Thoracic aorta (tissue), 2 donors: Measurements from ENCODE around the gene TMPRSS11D. TPM values are rescaled to one million over a fixed set of nuclear protein-coding genes. Genes with fewer than 3 reads are reported as not detected.

Experiments
- ATAC-seq: fragments of 150-250 bp; one replicate; pipeline ENCODE4 v1.8.0; 2017; ENCODE audit warnings: low read depth; ENCODE audit not compliant: insufficient number of reproducible peaks, low FRiP score
- DNase-seq: peaks from one replicate; pipeline ENCODE4 v3.0.0-alpha.2; 2020; ENCODE audit warnings: low spot score
- H3K27ac ChIP-seq, 2 donors: fragments of 200-600 bp; sonication (generic); 1 replicate in 1 of 2; 2 replicates in 1 of 2; pipeline ENCODE4 v1.5.1; 2016; ENCODE audit warnings: mild to moderate bottlenecking in 2 of 2, moderate library complexity in 2 of 2
- H3K27me3 ChIP-seq: fragments of 200-600 bp; sonication (generic); replicated peaks from 2 replicates; pipeline ENCODE4 v1.6.0; 2016; ENCODE audit warnings: mild to moderate bottlenecking; ENCODE audit not compliant: insufficient read depth
- H3K36me3 ChIP-seq: fragments of 200-600 bp; sonication (generic); one replicate; pipeline ENCODE4 v1.5.1; 2016
- H3K4me1 ChIP-seq, 2 donors: fragments of 200-600 bp; sonication (generic); 1 replicate in 1 of 2; 2 replicates in 1 of 2; pipeline versions ENCODE4 v1.5.1 to v1.6.0; 2016; ENCODE audit warnings: low read depth in 2 of 2, mild to moderate bottlenecking in 1 of 2; ENCODE audit not compliant: control insufficient read depth in 1 of 2
- H3K4me3 ChIP-seq: fragments of 200-600 bp; sonication (generic); 2 replicates; pipeline ENCODE4 v1.5.1; 2016; ENCODE audit warnings: mild to moderate bottlenecking
- H3K9me3 ChIP-seq: fragments of 200-600 bp; sonication (generic); 2 replicates; pipeline ENCODE4 v1.5.1; 2016
- total RNA-seq, 2 donors: library from RNA; depleted of rRNA; stranded (reverse); fragments of >200 nt; gene quantifications; one replicate each; pipeline versions ENCODE4 v1.1.0 to v1.2.3, GENCODE V29; 2016
- TF ChIP-seq, protein P1 (sequence below): fragments of 200-600 bp; sonication (generic); IDR thresholded peaks from one replicate; pipeline ENCODE4 v1.5.1; 2019; ENCODE audit warnings: antibody characterized with exemption

TMPRSS11D gene
- total RNA-seq, 2 donors from 2014 or later: not detected

DNA sequence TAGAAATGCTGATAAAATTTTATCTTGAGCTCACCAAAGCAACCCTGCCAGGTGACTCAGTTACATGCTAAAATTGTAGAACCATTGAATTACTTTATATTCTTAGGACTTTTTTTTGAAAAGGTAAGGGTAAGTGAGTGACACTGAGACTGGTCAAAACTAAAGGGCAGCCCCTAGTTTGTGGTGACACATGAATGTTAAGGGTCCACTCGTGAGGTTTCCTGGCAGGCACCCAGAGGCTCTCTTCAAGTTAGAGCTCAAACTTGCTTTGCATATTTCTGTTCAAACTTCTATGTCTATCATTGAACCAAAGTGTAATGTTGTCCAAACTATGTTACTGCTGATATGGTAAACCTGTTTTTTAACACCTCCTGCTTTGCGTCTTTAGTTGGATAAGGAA, 30.5 kb downstream of the TMPRSS11D start:
- H3K4me3 ChIP-seq: no peak overlapping the region
- no peaks in the 10 kb centered on the region for H3K4me1 ChIP-seq
- no peaks in the 10 kb centered on the region for H3K27me3 ChIP-seq
- H3K9me3 ChIP-seq: no peaks in the 10 kb centered on the region
- no peak overlapping the region for H3K27ac ChIP-seq
- ATAC-seq: no peak
- H3K36me3 ChIP-seq: no peaks in the 10 kb centered on the region
- no peak for DNase-seq
- TF ChIP-seq, protein P1, sequence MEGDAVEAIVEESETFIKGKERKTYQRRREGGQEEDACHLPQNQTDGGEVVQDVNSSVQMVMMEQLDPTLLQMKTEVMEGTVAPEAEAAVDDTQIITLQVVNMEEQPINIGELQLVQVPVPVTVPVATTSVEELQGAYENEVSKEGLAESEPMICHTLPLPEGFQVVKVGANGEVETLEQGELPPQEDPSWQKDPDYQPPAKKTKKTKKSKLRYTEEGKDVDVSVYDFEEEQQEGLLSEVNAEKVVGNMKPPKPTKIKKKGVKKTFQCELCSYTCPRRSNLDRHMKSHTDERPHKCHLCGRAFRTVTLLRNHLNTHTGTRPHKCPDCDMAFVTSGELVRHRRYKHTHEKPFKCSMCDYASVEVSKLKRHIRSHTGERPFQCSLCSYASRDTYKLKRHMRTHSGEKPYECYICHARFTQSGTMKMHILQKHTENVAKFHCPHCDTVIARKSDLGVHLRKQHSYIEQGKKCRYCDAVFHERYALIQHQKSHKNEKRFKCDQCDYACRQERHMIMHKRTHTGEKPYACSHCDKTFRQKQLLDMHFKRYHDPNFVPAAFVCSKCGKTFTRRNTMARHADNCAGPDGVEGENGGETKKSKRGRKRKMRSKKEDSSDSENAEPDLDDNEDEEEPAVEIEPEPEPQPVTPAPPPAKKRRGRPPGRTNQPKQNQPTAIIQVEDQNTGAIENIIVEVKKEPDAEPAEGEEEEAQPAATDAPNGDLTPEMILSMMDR: no peak

- Histone ChIP-seq H3K4me1 (no peaks in the 10 kb centered on the region), H3K36me3 (no peaks in the 10 kb centered on the region), H3K27ac (no peak overlapping the region), H3K27me3 (no peaks in the 10 kb centered on the region), H3K4me3 (no peak overlapping the region), H3K9me3 (no peaks in the 10 kb centered on the region)
- TF ChIP-seq, protein P1: no peak
- DNase-seq (no peak), ATAC-seq (no peak)
These were observed 62.9 kb downstream of the TMPRSS11D start for GRCh38 chr4:67820903-67821302.

DNA sequence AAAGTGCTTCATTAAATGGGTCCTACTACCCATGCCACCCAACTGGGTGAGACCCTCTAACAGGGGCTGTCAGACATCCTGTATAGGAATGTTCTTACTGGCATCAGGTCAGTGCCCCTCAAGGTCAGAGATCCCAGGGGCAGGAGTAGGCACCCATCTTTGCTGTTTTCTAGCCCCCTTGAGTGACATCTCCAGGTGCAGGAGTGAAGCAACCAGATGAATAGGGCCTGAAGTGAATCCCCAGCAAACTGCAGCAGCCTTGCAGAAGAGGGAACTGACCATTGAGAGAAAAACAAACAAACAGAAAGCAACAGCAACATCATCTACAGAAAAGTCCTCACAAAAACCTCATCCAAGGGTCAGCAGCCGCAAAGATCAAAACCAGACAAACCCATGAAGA, 73.8 kb downstream of the TMPRSS11D start:
- TF ChIP-seq, protein P1: no peak
- Histone ChIP-seq H3K9me3 (peaks cover 12% of the 10 kb centered on the region), H3K27me3 (no peaks in the 10 kb centered on the region), H3K4me1 (no peaks in the 10 kb centered on the region), H3K27ac (no peak overlapping the region), H3K36me3 (no peaks in the 10 kb centered on the region), H3K4me3 (no peak overlapping the region)
- ATAC-seq (no peak), DNase-seq (no peak)

- no peak for DNase-seq
These were observed 74.3 kb downstream of the TMPRSS11D start for GRCh38 chr4:67809502-67809901.

GRCh38 chr4:67796810-67797209, 87.0 kb downstream of the TMPRSS11D start:
- no peak for DNase-seq
- no peak overlapping the region for H3K27ac ChIP-seq
- TF ChIP-seq, protein P1: no peak

More at GRCh38 chr4:67809502-67809901, 74.3 kb downstream of the TMPRSS11D start:
- H3K4me1 ChIP-seq: no peaks in the 10 kb centered on the region
- no peak overlapping the region for H3K27ac ChIP-seq
- peaks cover 8% of the 10 kb centered on the region for H3K9me3 ChIP-seq
- no peak for ATAC-seq
- H3K4me3 ChIP-seq: no peak overlapping the region
- TF ChIP-seq, protein P1: no peak
- no peaks in the 10 kb centered on the region for H3K27me3 ChIP-seq
- H3K36me3 ChIP-seq: no peaks in the 10 kb centered on the region

More at GRCh38 chr4:67796810-67797209, 87.0 kb downstream of the TMPRSS11D start:
- no peaks in the 10 kb centered on the region for H3K4me1 ChIP-seq
- no peaks in the 10 kb centered on the region for H3K36me3 ChIP-seq
- H3K4me3 ChIP-seq: no peak overlapping the region
- no peak for ATAC-seq
- H3K9me3 ChIP-seq: no peaks in the 10 kb centered on the region
- no peaks in the 10 kb centered on the region for H3K27me3 ChIP-seq
